ENCODE results near the gene MAP1LC3B.

The MAP1LC3B gene

DNA sequence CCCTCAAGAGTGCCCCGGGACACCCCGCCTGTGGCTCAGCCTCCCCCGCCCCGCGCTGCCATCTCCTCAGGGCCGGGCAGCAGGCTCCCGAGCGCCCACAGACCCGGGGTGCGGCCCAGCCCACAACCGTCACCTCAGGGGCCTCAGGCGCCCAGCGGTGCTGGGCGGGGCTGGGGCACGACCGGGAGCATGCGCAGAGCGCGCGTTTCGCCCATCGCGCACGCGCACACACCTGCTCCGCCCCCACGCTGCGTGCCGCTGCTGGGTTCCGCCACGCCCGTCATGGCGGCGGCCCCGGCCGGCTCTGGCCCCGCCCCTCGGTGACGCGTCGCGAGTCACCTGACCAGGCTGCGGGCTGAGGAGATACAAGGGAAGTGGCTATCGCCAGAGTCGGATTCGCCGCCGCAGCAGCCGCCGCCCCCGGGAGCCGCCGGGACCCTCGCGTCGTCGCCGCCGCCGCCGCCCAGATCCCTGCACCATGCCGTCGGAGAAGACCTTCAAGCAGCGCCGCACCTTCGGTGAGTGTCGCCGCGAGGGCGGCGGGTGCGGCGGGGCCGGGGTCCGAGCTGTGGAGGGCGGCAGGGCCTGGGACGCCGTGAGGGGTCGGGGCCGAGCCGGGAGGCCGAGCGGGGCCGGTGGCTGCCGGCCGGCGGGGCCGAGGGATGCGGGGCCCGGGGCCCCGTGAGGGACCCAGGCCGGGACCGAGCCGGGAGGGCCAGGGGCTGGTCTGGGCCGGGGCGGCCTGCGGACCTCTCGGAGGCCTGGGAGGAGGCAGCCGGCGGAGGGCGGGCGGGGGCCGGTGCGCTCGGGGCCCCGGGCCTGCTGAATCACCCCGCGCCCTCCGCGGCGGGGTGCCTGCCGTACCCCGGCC, at the start of gene MAP1LC3B:
Gene MAP1LC3B (plus strand): TSS at position 387 of the 871 bp plus-strand sequence. CDS start 92 bp downstream, at position 479.
- TF ChIP-seq EP300 (IDR thresholded peaks at IDR 0.05; ENCODE audit: borderline replicate concordance): no peak; the same call in 1 of the 2 replicates
- no peak for TF ChIP-seq NFIC (IDR thresholded peaks at IDR 0.05)
- no peak for TF ChIP-seq RAD21 (IDR thresholded peaks at IDR 0.05; ENCODE audit: low read depth)
- TF ChIP-seq CEBPB (IDR thresholded peaks at IDR 0.05): peak; percentile 24; the same call in 1 of the 2 replicates
- peak; percentile 21 for TF ChIP-seq ZBTB7A (IDR thresholded peaks at IDR 0.05; ENCODE audit: low read depth)
- TF ChIP-seq TAF1 (IDR thresholded peaks at IDR 0.05; ENCODE audit: low read depth): peak; percentile 94
- peak; percentile 89 for TF ChIP-seq CREB1 (IDR thresholded peaks at IDR 0.05; ENCODE audit: low read depth)
- TF ChIP-seq TEAD4 (IDR thresholded peaks at IDR 0.05): peak; percentile 60
- TF ChIP-seq YY1 (IDR thresholded peaks at IDR 0.05; ENCODE audit: low read depth): peak; percentile 100
- TF ChIP-seq, protein P1, sequence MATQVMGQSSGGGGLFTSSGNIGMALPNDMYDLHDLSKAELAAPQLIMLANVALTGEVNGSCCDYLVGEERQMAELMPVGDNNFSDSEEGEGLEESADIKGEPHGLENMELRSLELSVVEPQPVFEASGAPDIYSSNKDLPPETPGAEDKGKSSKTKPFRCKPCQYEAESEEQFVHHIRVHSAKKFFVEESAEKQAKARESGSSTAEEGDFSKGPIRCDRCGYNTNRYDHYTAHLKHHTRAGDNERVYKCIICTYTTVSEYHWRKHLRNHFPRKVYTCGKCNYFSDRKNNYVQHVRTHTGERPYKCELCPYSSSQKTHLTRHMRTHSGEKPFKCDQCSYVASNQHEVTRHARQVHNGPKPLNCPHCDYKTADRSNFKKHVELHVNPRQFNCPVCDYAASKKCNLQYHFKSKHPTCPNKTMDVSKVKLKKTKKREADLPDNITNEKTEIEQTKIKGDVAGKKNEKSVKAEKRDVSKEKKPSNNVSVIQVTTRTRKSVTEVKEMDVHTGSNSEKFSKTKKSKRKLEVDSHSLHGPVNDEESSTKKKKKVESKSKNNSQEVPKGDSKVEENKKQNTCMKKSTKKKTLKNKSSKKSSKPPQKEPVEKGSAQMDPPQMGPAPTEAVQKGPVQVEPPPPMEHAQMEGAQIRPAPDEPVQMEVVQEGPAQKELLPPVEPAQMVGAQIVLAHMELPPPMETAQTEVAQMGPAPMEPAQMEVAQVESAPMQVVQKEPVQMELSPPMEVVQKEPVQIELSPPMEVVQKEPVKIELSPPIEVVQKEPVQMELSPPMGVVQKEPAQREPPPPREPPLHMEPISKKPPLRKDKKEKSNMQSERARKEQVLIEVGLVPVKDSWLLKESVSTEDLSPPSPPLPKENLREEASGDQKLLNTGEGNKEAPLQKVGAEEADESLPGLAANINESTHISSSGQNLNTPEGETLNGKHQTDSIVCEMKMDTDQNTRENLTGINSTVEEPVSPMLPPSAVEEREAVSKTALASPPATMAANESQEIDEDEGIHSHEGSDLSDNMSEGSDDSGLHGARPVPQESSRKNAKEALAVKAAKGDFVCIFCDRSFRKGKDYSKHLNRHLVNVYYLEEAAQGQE (IDR thresholded peaks at IDR 0.05; ENCODE audit: low read depth): no peak
- TF ChIP-seq, protein P2, sequence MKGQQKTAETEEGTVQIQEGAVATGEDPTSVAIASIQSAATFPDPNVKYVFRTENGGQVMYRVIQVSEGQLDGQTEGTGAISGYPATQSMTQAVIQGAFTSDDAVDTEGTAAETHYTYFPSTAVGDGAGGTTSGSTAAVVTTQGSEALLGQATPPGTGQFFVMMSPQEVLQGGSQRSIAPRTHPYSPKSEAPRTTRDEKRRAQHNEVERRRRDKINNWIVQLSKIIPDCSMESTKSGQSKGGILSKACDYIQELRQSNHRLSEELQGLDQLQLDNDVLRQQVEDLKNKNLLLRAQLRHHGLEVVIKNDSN (IDR thresholded peaks at IDR 0.05): peak; percentile 97
- peak; percentile 98 for TF ChIP-seq EGR1 (IDR thresholded peaks at IDR 0.05)
- TF ChIP-seq, protein P3, sequence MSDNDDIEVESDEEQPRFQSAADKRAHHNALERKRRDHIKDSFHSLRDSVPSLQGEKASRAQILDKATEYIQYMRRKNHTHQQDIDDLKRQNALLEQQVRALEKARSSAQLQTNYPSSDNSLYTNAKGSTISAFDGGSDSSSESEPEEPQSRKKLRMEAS (IDR thresholded peaks at IDR 0.05): no peak; the same call in 1 of the 2 replicates
- peak; percentile 50; the same call in 1 of the 2 replicates for TF ChIP-seq TCF12 (IDR thresholded peaks at IDR 0.05; ENCODE audit: low read depth)
- TF ChIP-seq FOXM1 (IDR thresholded peaks at IDR 0.05; ENCODE audit: borderline replicate concordance, low read depth): no peak

DNA sequence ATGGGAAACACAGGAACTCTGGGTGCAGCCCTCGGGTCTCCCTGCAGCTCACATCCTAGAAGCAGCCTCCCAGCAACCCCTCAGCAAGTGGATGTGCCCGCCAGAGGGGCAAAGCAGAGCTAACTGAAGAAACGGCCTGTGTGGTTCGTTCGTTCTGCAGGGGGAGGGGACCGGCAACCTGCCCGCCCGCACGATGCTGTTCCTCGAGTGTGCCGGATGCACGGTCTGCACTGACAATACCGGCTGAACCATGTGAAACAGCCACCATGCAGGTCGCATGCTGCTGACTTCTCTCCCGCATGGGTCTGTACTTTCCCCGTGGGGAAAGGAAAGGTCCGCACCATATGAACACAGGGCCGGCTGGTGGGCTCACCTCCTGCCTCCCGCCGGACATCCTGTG, 49.6 kb upstream of the MAP1LC3B start:
- no peak for TF ChIP-seq FOXM1 (IDR thresholded peaks at IDR 0.05; ENCODE audit: borderline replicate concordance, low read depth)
- TF ChIP-seq, protein P2 (IDR thresholded peaks at IDR 0.05): no peak
- TF ChIP-seq CREB1 (IDR thresholded peaks at IDR 0.05; ENCODE audit: low read depth): no peak
- no peak for TF ChIP-seq YY1 (IDR thresholded peaks at IDR 0.05; ENCODE audit: low read depth)
- no peak for TF ChIP-seq ZBTB7A (IDR thresholded peaks at IDR 0.05; ENCODE audit: low read depth)

DNA sequence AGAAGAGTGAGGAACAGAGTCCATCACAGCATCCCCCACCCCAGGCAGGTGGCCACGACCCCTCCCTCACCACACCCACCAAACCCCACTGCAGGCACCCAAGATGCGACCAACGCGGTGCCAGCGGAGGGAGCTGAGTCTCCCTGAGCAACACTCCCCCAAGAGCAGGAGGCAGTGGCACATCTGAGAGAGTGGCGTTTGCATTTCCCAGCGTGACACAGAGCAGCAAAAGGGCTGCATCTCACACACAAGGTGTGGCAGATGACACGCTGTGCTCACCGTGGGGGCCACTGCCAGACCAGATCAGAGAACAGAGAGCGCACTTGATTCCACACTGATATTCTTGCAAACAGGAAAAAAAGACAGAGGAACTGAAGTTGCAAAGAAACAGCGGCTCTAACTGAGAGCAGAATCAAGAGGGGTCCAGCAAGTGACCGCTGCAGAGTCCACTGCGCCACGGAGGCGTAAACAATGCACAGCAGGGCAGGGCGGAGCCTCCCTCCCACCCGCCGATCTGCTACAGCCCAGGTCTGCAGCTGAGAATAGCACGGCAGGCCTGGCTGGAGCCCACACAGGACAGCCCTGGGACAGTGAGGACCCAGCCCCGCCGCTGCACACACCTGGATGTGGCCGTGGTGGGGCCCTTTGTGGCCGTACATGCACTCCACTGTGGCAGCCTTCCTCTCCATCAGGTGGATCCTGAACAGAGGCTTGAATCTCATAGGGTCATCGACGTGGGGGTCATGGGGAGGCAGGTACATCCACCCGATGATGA, 49.0 kb upstream of the MAP1LC3B start:
- TF ChIP-seq TAF1 (IDR thresholded peaks at IDR 0.05; ENCODE audit: low read depth): no peak
- TF ChIP-seq, protein P3 (IDR thresholded peaks at IDR 0.05): no peak
- no peak for TF ChIP-seq TEAD4 (IDR thresholded peaks at IDR 0.05)
- TF ChIP-seq NFIC (IDR thresholded peaks at IDR 0.05): no peak

DNA sequence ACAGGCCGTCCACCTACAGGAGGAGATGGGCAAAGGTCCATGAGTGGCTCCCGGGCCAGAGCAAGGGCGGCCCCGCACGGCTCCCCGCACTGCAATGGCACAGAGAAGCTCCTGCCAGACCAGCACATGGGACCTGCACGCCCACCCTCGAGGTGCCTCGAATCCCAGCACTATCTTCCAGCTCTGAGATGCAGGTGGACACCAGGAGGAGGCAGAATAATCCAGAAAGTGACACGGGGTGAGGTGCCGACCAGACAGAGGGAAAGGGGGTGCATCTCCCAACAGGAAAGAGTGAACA, 48.4 kb upstream of the MAP1LC3B start:
- no peak for TF ChIP-seq TEAD4 (IDR thresholded peaks at IDR 0.05)
- no peak for TF ChIP-seq EGR1 (IDR thresholded peaks at IDR 0.05)
- no peak for TF ChIP-seq ZBTB7A (IDR thresholded peaks at IDR 0.05; ENCODE audit: low read depth)
- no peak for TF ChIP-seq TCF12 (IDR thresholded peaks at IDR 0.05; ENCODE audit: low read depth)
- no peak for TF ChIP-seq YY1 (IDR thresholded peaks at IDR 0.05; ENCODE audit: low read depth)
- TF ChIP-seq, protein P1 (IDR thresholded peaks at IDR 0.05; ENCODE audit: low read depth): no peak
- no peak for TF ChIP-seq RAD21 (IDR thresholded peaks at IDR 0.05; ENCODE audit: low read depth)

DNA sequence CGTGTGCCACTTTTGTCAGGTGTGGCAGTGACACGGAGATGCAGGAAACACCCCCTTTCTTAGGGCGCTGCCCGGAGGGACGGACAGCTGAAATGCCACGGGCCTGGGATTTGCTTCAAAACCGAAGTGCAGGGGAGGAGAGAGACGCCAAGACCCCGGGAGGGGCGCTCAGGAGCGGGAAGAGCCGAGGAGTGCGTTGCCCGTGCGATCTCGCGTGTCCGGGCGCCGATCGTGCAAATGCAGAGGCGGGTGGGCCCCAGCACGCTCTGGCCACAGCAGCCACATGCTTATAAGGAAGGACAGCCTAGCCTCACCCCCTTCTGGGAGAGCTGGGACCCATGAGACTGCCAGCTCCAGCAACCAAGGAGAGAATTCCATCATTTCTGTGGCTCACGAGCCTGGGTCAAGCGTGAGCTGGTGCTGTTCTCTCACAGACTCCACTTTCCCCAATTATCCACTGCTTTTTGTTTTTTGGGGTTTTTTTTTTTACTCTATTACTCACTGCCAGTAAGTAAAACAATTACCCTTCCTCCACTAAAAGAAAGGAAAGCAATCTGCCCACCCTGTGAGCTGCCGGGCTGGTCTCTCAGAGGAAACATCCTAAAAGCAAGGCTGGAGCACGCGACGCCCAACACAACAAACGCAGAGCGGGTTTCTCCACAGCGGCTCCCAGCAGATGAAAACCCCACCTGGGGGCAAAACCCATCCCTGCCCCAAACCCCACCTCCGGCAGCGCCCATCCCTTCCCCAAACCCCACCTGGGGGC, 47.8 kb upstream of the MAP1LC3B start:
- TF ChIP-seq FOXM1 (IDR thresholded peaks at IDR 0.05; ENCODE audit: borderline replicate concordance, low read depth) (no peak), ZBTB7A (IDR thresholded peaks at IDR 0.05; ENCODE audit: low read depth) (no peak), TCF12 (IDR thresholded peaks at IDR 0.05; ENCODE audit: low read depth) (no peak), CEBPB (IDR thresholded peaks at IDR 0.05) (no peak), TAF1 (IDR thresholded peaks at IDR 0.05; ENCODE audit: low read depth) (no peak), EGR1 (IDR thresholded peaks at IDR 0.05) (no peak), TEAD4 (IDR thresholded peaks at IDR 0.05) (no peak), RAD21 (IDR thresholded peaks at IDR 0.05; ENCODE audit: low read depth) (no peak), CREB1 (IDR thresholded peaks at IDR 0.05; ENCODE audit: low read depth) (no peak), NFIC (IDR thresholded peaks at IDR 0.05) (no peak)
- TF ChIP-seq, protein P1 (IDR thresholded peaks at IDR 0.05; ENCODE audit: low read depth): no peak
- TF ChIP-seq, protein P2 (IDR thresholded peaks at IDR 0.05): no peak
- TF ChIP-seq, protein P3 (IDR thresholded peaks at IDR 0.05): no peak

Measured in Ishikawa (cell line).